ENCODE results near the gene EGLN2.
"Not testable (repeated sequence)": the region's sequence is repeated elsewhere in the genome, so short reads cannot be mapped to it uniquely, and the experiment has no call there.

Gene EGLN2

DNA sequence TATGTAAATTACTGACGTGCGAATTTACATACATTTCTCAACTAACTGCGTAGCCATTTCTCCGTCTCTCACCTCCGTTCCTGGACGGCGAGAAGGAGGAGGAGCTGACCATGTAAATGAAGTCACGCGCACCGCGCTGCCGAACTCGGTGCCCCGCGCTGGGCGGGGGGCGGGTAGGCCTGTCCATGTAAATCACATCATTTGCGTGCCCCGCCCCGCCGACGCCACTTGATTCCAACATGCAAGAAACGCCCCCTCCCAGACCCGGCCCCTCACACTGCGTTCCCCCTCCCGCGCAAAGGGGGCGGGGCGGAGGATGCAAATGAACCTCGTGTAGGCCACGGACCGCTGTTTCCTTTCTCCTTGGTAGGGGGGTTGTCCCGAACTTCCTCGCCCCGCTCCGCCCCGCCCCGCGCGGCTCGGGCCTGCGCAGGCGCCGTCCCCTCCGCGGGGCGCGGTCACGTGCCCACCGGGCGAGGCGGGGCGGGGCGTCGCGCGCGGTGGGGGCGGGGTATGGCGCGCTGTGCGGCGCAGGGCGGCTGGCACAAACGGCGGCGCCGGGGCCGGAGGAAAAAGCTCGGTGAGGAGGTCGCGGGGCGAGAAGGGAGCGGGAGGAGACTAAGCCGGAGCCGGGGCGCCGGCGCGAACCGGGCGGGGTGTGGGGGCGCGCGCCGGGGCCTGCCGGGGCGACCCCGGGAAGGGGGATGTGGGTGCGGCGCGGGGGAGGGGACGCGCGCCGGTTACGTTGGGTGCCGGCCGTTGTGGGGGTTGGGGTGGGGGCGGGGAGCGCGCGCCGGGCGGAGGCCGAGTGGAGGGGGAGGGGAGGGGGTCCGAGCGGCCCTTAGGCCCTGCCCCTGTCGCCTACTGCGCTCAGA lies at the start of gene EGLN2:
EGLN2 (plus strand) TSS at position 509 of the 875 bp plus-strand sequence. CDS start 1,382 bp downstream, outside the sequence.
- DNase-seq (ENCODE audit: low read depth), result peak; percentile 100

DNA sequence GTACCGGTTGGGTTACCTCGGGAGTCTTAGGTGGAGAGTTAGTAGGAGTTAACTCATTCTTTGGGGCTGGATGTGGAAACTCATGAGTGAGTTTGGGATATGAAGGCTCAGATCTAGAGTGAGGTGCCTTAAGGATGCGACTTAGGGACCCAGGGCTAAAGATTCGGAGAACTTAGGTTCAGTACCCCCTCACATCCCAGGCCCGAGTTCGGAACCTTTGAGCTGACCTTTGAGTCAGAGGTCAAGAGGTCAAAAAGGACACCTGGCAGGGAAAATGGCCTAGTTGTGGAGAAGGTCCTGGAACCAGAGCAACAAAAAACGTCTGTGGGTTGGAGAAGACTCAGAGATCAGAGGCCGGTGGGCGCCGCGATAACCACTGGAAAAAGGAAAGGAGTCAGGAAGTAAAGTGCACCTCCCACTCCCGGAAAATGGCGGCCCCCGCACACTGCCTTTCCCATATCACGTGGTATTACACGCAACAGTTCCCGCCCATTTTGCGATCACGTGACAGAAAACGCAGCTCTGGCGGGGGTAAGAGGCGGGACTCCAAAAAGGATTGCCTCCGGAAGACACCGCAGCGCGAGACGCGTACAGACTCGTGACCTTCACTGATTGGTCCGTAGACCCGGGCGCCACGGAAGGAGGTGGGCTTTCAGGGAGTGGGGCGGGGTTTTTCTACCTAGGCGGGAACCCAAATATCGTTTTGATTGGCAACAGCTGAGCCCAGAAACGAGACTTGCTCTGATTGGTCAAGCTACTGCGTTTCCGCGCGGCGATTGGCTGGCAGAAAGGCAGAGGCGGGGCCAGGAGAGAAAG lies 48.7 kb upstream of the EGLN2 start, which contains the start of gene ACTMAP:
ACTMAP (minus strand) TSS at position 420 of the 816 bp plus-strand sequence. CDS start 674 bp downstream, outside the sequence.
- DNase-seq (ENCODE audit: low read depth), result peak; percentile 97

DNA sequence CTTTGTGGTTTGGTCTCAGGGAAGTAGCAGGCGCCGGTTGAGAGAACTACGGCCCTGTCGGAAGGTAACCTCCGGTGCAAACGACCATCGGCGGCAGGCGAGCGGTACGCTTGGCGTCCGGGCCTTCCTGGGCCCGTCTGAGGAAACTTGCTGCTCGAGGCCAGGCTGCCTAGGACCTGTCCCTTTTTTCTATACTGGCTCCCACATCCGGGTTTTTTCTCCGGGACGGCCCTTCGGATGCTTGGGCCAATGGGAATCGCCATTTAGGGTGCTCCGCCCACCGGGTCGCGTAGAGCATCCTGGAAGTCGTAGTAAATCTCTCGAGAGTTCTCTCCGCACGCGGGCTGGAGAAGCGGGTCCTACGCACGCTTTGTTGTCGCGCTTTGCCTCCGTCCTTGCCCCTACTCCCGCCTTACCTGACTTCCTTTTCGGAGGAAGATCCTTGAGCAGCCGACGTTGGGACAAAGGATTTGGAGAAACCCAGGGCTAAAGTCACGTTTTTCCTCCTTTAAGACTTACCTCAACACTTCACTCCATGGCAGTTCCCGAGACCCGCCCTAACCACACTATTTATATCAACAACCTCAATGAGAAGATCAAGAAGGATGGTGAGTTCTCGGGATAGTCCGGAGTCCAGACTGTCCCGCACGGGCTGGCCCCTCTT lies 48.0 kb upstream of the EGLN2 start, which contains the start of gene SNRPA:
SNRPA (plus strand) TSS at position 330 of the 664 bp plus-strand sequence; CDS start at position 536, 206 bp downstream.
- DNase-seq (ENCODE audit: low read depth), result peak; percentile 92

DNA sequence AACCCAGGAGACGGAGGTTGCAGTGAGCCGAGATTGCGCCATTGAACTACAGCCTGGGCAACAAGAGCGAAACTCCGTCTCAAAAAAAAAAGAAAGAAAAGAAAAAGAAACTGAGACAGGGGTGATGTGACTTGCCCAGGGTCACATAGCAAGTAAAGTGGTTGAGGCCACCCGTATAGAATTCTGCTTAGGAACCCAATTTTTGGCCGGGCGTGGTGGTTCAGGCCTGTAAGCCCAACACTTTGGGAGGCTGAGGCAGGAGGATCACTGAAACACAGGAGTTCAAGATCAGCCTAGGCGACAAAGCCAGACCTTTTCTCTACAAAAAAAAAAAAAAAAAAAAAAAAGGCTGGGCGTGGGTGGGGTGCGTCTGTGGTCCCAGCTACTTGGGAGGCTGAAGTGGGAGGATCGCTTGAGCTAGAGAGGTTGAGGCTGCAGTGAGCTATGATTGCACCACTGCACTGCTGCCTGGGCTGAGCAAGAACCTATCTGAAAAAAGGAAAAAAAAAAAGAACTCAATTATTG lies 46.7 kb upstream of the EGLN2 start:
- no peak for DNase-seq (ENCODE audit: low read depth)

DNA sequence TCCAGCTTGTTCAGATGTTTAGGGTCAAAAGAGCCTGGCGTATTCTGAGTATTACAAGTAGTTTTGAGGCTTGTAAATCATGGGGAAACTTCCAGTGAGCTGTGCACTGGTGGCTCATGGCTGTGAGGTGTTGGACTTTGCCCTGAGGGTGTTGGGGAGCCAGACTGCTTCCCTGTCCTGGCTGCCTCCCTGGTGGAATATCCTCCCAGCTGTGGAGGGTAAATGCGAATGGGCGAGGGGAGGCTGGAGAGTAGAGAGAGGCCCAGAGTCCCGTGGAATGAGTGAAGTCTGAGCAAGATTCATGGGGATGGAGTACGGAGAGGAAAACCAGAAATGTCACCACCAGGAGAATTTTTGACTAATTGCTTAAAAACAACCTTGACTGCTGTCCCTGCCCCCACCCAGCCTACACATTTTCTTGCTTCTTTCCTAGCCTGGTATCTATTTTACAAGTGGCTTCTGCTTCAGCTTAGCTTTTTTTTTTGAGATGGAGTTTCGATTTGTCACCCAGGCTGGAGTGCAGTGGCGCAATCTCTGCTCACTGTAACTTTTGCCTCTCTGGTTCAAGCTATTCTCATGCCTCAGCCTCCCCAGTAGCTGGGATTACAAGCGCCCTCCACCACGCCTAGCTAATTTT lies 44.3 kb upstream of the EGLN2 start:
- peak; percentile 63 for DNase-seq (ENCODE audit: low read depth)

DNA sequence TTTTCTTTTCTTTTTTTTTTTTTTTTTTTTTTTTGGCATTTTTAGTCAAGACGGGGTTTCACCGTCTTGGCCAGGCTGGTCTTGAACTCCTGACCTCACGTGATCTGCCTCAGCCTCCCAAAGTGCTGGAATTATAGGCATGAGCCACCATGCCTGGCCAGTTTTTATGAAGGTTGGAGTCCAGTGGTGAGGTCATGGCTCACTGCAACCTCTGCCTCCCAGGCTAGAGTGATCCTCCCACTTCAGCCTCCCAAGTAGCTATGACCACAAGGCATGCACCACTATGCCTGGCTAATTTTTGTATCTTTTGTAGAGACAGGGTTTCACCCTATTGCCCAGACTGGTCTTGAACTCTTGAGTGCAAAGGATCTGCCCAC lies 43.8 kb upstream of the EGLN2 start:
- no peak for DNase-seq (ENCODE audit: low read depth)

DNA sequence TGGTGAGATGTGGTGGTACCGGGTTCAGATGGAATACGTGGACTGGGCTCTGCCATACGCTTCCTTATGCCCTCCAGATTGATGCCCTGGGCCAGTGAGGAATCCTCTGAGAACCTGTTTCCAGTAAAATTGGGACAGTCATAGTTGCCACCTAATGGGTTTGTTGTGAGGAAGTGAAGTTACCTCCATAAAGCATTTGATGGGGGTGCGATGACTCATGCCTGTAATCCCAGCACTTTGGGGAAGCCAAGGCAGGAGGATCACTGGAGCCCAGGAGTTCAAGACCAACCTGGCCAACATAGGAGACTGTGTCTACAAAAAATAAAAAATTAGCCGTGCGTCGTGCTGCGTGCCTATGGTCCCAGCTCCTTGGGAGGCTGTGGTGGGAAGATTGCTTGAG lies 43.2 kb upstream of the EGLN2 start:
- no peak for DNase-seq (ENCODE audit: low read depth)

DNA sequence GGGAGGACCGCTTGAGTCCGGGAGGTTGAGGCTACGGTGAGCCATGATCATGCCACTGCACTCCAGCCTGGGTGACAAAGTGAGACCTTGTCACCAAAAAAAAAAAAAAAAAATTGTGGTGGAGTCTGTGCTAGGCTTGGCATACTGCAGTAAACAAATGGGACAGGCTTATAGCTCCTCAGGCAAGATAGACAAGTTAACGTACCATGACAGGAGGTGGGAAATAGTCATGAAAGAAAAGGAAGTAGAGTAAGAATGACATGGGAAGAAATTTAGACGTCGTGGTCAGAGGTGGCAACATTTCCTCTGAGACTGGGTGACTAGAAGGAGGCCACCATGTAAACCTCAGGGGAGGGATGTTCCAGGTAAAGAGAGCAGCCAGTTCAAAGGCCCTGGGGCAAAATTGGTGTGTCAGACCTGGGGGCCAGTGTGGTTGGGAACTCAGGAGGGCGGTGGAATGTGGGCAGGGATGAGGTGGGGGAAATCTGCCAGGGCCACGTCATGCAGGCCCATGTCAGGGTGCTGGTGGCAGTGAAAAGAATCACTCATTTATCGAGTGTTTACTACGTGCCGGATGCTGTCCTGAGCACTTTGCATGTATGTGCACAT lies 42.4 kb upstream of the EGLN2 start:
- DNase-seq (ENCODE audit: low read depth), result no peak

DNA sequence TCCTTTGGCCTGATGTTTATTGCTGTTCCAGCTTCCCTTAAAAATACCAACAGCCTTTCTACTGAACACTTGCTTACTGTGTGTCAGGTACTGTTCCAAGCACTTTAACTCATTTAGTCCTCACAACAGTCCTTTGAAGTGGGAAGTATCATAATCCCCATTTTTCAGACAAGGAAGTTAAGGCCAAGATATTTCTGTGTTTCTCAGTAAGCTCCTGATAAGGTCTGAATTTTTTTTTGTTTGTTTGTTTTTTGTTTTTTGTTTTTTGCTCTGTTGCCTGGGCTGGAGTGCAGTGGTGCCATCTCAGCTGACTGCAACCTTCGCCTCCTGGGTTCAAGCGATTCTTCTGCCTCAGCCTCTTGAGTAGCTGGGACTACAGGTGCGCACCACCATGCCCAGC lies 40.5 kb upstream of the EGLN2 start:
- no peak for DNase-seq (ENCODE audit: low read depth)

DNA sequence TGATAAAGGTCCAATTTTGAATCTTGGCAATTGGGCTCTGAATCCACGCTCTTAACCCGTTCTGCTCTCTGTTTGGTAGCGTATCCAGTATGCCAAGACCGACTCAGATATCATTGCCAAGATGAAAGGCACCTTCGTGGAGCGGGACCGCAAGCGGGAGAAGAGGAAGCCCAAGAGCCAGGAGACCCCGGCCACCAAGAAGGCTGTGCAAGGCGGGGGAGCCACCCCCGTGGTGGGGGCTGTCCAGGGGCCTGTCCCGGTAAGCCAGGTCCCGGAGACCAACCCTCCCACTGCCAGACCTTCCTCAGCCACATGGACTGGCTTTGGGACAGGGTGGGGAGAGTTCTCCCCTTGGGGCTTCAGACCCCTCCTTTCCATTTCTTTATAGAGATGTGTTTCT lies 39.6 kb upstream of the EGLN2 start:
- DNase-seq (ENCODE audit: low read depth), result no peak

DNA sequence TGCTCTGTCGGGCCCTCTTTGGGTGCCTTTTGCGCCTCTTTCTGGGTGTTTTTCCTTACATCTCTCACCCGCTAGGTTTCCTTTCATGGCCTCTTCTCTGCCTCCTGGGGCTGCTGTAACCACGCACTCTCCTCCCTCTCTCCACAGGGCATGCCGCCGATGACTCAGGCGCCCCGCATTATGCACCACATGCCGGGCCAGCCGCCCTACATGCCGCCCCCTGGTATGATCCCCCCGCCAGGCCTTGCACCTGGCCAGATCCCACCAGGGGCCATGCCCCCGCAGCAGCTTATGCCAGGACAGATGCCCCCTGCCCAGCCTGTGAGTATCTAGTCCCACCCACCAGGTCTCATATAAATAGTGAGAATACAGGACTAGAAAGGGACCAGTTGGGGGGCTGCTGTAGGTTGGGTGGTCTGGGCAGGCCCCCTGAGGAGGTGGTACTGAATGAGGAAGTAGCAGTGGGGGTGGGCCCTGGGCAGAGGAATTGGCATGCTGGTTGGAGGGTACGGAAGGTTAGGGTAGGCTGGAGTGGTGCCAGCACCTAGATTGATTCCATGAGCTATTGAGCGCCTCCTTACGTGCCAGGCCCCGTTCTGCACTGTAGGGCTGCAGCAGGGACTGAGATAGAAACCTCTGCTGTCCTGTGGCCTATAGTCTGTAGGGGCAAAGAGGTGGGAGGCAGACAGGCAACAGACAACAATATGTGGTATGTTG lies 36.1 kb upstream of the EGLN2 start:
- no peak for DNase-seq (ENCODE audit: low read depth)

DNA sequence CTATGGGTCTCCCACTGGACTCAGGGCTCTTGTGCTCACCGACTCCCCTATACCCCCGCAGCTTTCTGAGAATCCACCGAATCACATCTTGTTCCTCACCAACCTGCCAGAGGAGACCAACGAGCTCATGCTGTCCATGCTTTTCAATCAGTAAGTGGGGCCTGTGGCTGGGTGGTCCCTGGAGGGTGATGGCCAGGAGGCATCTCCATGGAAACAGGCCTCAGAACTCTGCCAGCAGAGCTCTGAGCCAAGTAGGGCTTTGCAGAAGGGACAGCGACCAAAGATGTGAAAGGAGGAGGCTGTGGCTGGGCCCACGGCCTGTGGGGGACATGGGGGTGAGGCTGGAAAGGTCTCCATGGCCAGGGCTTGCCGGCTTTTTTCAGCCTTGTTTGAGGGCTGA lies 35.5 kb upstream of the EGLN2 start:
- no peak for DNase-seq (ENCODE audit: low read depth)

DNA sequence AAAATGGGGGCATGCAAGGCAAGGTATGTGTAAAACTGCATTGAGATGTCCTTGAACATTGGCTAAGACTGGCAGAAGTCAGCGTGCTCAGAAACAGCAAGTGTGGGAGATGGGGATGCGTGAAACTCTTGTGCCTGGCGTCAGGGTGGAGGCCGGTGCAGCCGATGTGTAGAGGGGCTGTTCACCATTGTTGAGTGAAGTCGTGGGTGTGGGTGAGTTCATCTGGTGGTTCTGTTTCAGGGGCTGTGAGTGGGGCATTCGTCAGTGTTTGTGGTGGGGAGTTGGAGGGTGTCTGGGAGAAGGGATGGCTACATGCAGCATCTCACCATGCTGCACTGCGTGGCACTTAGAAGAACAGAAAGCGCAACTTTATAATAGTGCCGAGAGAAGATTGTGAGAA lies 35.0 kb upstream of the EGLN2 start:
- no peak for DNase-seq (ENCODE audit: low read depth)

DNA sequence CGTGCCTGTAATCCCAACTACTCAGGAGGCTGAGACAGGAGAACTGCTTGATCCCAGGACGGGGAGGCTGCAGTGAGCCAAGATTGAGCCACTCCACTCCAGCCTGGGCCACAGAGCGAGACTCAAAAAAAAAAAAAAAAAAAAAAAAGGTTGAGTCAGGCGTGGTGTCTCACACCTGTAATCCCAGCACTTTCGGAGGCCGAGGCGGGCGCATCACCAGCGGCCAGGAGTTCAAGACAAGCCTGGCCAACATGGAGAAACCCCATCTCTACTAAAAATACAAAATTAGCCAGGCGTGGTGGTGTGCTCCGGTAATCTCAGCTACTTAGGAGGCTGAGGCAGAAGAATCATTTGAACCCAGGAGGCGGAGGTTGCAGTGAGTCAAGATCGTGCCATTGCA lies 32.6 kb upstream of the EGLN2 start:
- DNase-seq (ENCODE audit: low read depth), result not testable (repeated sequence)

DNA sequence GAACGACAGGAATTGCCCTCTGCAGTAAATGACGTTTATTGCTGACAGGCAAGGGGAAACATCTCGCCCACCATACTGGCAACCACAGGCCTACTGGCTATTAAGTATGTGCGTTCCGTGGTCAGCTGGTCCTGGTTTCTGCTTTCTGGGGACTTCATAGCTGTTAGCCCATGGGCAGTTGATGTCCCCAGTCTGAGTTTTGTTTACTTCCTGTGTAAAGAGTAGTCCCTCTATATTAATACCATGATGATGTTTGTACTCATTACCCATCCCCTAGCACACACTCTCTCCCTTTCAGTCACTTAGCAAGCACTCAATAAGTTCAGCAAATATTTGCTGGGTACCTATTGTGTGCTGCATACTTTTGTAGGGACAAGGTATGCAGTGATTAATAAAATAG lies 30.1 kb upstream of the EGLN2 start:
- no peak for DNase-seq (ENCODE audit: low read depth)

DNA sequence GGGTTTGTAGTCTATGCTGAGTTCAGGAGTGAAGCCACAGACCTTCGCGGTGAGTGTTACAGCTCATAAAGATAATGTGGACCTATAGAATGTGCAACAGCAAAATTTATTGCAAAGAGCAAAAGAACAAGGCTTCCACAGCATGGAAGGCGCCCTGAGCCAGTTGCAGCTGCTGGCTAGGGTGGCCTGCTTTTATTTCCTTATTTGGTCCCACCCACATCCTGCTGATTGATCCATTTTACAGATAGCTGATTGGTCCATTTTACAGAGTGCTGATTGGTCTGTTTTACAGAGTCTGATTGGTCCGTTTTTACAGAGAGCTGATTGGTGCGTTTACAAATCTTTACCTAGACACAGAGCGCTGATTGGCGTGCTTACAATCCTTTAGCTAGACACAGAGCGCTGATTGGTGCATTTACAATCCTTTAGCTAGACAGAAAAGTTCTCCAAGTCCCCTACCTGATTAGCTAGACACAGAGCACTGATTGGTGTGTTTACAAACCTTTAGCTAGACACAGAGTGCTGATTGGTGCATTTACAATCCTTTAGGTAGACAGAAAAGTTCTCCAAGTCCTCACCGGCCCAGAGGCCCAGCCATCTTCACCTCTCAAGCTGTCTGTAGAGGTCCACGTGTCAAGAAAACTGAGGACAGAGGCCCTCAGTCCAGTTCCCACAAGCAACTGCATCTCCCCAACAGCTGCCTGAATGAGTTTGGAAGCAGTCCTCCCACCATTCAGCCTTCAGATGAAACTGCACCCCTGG lies 27.7 kb upstream of the EGLN2 start:
- not testable (repeated sequence) for DNase-seq (ENCODE audit: low read depth)

DNA sequence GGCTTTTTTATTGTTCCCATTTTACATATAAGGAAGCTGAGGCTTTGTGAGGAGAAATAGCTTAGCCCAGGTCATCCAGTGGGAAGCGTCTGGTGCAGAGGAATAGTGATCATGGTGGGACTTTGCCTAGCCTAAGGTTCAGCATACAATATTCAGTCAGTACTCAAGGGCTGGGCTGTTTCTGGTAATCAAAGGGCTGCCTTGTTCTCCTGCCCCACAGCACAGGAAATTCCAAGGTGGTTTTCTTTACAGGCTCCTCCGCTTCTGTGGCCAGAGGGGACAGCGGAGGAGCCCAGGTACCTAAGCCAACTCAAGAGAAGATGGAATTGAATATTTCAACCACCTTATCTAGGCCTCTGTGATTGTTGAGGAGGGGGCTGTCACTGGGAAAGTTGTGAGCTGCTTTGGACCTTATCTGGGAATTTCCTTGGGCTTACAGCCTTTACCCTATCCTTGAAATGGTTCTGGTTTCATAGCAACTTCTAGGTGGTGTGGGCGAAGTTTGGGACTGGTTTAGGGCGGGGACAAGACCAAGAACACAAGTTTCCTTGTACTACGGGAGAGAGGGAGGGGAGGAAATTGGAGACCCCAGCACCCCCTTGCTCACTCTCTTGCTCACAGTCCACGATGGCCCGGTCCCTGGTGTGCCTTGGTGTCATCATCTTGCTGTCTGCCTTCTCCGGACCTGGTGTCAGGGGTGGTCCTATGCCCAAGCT lies 23.9 kb upstream of the EGLN2 start, which contains the start of gene MIA:
MIA (plus strand) TSS at position 606 of the 716 bp plus-strand sequence; CDS start at position 628, 22 bp downstream.
- DNase-seq (ENCODE audit: low read depth), result no peak

DNA sequence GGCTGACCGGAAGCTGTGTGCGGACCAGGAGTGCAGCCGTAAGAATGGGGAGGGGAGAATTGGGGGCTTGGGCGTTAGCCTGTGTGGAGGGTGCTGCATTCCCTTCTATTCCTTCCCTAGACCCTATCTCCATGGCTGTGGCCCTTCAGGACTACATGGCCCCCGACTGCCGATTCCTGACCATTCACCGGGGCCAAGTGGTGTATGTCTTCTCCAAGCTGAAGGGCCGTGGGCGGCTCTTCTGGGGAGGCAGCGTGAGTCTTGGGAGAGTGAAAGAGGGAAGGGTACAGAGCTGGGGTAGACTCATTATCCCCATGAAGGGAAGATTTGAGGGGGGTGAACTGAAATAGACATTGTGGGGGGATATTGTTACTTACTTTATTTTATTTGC lies 23.4 kb upstream of the EGLN2 start:
- DNase-seq (ENCODE audit: low read depth), result no peak

DNA sequence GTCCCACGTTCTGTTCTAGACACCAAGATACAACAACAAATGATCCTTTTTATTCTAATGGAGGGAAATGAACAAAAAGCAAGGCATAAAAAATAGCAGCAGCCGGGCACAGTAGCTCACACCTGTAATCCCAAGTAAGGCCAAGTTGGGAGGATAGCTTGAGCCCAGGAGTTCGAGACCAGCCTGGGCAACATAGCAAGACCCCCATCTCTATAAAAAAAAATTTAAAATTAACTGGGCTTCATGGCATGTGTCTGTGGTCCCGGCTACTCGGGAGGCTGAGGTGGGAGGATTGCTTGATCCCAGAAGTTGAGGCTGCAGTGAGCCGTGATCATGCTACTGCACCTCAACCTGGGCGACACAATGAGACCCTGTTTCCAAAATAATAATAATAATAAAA lies 22.6 kb upstream of the EGLN2 start:
- DNase-seq (ENCODE audit: low read depth), result no peak
